Loucy (cell line): ENCODE measurements around the gene NR1I3.

Source experiments
- H2AFZ ChIP-seq: fragments of 200-600 bp; sonication (generic); 2 replicates; pipeline ENCODE4 v1.6.0; 2016; ENCODE audit warnings: antibody characterized with exemption, mild to moderate bottlenecking, low read length, moderate library complexity
- H3F3A ChIP-seq: fragments of 200-600 bp; 2 replicates; pipeline ENCODE4 v1.6.0; 2016; ENCODE audit warnings: antibody characterized with exemption, low read depth, mild to moderate bottlenecking
- H3K27me3 ChIP-seq: fragments of 200-600 bp; sonication (generic); 2 replicates; pipeline ENCODE4 v1.6.1; 2014; ENCODE audit warnings: low read length, mild to moderate bottlenecking; ENCODE audit not compliant: insufficient read depth, poor library complexity, severe bottlenecking
- H3K36me3 ChIP-seq: fragments of 200-600 bp; sonication (generic); 2 replicates; pipeline ENCODE4 v1.6.1; 2016; ENCODE audit warnings: low read length; ENCODE audit not compliant: insufficient read depth
- H3K4me1 ChIP-seq: fragments of 200-600 bp; sonication (generic); 2 replicates; pipeline ENCODE4 v1.5.1; 2014; ENCODE audit warnings: low read length, mild to moderate bottlenecking; ENCODE audit not compliant: insufficient read depth, poor library complexity, severe bottlenecking
- H3K4me2 ChIP-seq: fragments of 200-600 bp; sonication (generic); 2 replicates; pipeline ENCODE4 v1.6.0; 2014; ENCODE audit warnings: antibody characterized with exemption, low read length, low read depth, mild to moderate bottlenecking; ENCODE audit not compliant: poor library complexity, severe bottlenecking
- H3K4me3 ChIP-seq: fragments of 200-600 bp; sonication (generic); 2 replicates; pipeline ENCODE4 v1.5.1; 2014; ENCODE audit warnings: low read length, mild to moderate bottlenecking, mixed read lengths; ENCODE audit not compliant: poor library complexity, severe bottlenecking
- H3K79me2 ChIP-seq: fragments of 200-600 bp; sonication (generic); 2 replicates; pipeline ENCODE4 v1.6.1; 2014; ENCODE audit warnings: low read length; ENCODE audit not compliant: insufficient read depth
- H3K9ac ChIP-seq: fragments of 200-600 bp; sonication (generic); 2 replicates; pipeline ENCODE4 v1.6.0; 2014; ENCODE audit warnings: mild to moderate bottlenecking, low read depth, low read length, moderate library complexity; ENCODE audit not compliant: poor library complexity, severe bottlenecking
- H3K9me2 ChIP-seq: fragments of 200-600 bp; sonication (generic); replicated peaks from 2 replicates; pipeline ENCODE4 v1.6.1; 2016; ENCODE audit warnings: low read depth, low read length, mixed read lengths
- H3K9me3 ChIP-seq: fragments of 200-600 bp; sonication (generic); 2 replicates; pipeline ENCODE4 v1.6.1; 2014; ENCODE audit warnings: mild to moderate bottlenecking, antibody characterized with exemption, low read length, low read depth; ENCODE audit not compliant: insufficient read depth
- H4K20me1 ChIP-seq: fragments of 200-600 bp; sonication (generic); 2 replicates; pipeline ENCODE4 v1.6.0; 2014; ENCODE audit warnings: antibody characterized with exemption, low read length, mild to moderate bottlenecking; ENCODE audit not compliant: insufficient read depth, poor library complexity, severe bottlenecking
- EZH2phosphoT487 ChIP-seq: fragments of 200-600 bp; IDR thresholded peaks from 2 replicates; pipeline ENCODE4 v1.6.1; 2018; ENCODE audit warnings: antibody characterized with exemption, mild to moderate bottlenecking, moderate library complexity, borderline replicate concordance
- TF ChIP-seq, protein P1 (sequence below): fragments of 200-600 bp; sonication (generic); conservative IDR thresholded peaks from 2 replicates; pipeline ENCODE4 v1.5.1; 2014; ENCODE audit warnings: mild to moderate bottlenecking, antibody characterized with exemption, low read length

The NR1I3 gene

DNA sequence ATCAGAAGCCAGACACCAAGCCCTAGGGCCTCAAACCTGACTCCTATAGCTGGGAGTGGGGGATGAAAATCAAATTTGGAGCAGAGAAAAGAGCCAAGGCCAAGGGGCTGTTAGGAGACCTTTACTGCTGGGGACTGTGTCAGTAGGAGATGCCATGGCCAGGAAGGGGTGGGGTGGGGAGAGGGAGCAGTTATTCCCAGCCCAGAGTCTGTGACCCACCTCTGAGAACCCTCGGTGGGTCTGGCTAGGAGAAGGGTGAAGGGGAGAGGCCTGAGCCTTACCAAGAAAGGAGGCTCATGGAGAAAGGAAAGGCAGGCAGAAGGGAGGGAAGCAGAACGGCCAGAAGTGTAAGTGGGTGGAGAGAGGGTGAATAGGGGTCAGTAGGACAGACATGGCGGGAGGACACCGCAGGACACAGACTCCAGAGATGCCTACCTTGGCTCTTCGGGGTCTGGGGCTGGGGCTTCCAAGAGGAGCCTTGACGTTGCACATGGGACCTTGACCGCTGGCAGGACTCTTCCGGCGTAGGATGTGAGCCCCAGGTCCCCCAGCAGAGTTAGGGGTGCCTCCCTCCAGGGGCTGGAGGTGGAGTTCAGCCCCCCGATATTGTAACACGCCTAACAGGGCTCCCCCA is 40.3 kb downstream of the NR1I3 start:
- H3K4me1 ChIP-seq: peaks cover 16% of the 10 kb centered on the region

DNA sequence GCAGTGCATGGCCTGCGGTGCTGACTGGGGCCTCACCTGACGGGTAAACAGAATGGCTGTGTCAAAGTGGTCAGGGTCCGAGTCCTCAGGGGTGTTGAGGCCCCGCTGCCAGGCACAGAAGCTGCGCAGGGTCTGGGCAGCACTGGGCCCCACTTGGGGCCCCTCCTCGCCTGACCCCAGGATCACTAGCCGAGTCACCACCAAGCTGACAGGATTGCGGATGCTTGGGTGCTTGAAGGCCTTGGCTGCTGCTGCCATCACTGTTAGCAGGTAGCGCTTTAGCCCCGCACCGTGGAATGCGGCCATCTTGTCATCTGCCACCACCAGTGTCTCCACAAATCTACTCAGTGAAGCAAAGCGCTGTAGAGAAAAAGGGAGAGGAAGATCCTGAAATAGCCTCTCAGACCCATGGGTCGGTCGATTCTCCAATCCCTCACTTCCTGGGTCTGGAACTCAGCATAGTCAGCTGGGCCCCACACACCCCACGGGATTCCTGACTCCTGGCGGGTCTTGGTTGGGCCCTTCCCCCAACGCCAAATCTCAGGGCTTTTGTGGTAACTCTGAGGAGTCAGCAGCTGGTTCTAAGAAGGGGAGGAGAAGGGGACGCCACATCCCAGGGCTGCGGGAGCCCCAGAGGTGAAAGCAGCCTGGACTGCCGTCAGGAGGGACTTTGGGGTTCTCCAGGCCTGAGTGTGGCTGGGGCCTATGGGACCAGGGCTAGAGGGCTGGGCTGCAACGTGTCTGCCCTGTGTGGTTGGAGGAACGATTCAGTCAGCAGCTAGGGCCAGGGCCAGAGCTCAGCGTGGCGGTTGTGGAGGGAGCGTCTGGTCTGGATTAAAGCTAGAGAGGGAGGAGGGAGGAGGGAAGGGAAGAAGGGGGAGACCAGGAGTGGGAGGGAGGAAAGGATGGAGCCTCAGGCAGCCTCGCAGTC is 41.2 kb downstream of the NR1I3 start:
- H3K4me2 ChIP-seq: no peak overlapping the region
- no peaks in the 10 kb centered on the region for H3K79me2 ChIP-seq
- no peaks in the 10 kb centered on the region for H3F3A ChIP-seq
- TF ChIP-seq, protein P1, sequence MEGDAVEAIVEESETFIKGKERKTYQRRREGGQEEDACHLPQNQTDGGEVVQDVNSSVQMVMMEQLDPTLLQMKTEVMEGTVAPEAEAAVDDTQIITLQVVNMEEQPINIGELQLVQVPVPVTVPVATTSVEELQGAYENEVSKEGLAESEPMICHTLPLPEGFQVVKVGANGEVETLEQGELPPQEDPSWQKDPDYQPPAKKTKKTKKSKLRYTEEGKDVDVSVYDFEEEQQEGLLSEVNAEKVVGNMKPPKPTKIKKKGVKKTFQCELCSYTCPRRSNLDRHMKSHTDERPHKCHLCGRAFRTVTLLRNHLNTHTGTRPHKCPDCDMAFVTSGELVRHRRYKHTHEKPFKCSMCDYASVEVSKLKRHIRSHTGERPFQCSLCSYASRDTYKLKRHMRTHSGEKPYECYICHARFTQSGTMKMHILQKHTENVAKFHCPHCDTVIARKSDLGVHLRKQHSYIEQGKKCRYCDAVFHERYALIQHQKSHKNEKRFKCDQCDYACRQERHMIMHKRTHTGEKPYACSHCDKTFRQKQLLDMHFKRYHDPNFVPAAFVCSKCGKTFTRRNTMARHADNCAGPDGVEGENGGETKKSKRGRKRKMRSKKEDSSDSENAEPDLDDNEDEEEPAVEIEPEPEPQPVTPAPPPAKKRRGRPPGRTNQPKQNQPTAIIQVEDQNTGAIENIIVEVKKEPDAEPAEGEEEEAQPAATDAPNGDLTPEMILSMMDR: no peak
- TF ChIP-seq EZH2phosphoT487: no peak
- H3K9ac ChIP-seq: no peak overlapping the region
- H3K36me3 ChIP-seq: no peaks in the 10 kb centered on the region
- no peaks in the 10 kb centered on the region for H4K20me1 ChIP-seq
- H2AFZ ChIP-seq: no peak overlapping the region
- H3K27me3 ChIP-seq: no peaks in the 10 kb centered on the region
- peaks cover 14% of the 10 kb centered on the region for H3K4me1 ChIP-seq
- H3K9me2 ChIP-seq: no peaks in the 10 kb centered on the region
- H3K9me3 ChIP-seq: no peaks in the 10 kb centered on the region
- H3K4me3 ChIP-seq: no peak overlapping the region

More for the DNA sequence above, 40.3 kb downstream of the NR1I3 start:
- no peaks in the 10 kb centered on the region for H3K9me3 ChIP-seq
- no peaks in the 10 kb centered on the region for H3K9me2 ChIP-seq
- H3K9ac ChIP-seq: no peak overlapping the region
- no peaks in the 10 kb centered on the region for H4K20me1 ChIP-seq
- no peak overlapping the region for H3K4me3 ChIP-seq
- no peak overlapping the region for H3K4me2 ChIP-seq
- TF ChIP-seq EZH2phosphoT487: no peak
- TF ChIP-seq, protein P1: no peak
- no peak overlapping the region for H2AFZ ChIP-seq
- H3K27me3 ChIP-seq: no peaks in the 10 kb centered on the region
- H3K36me3 ChIP-seq: no peaks in the 10 kb centered on the region
- H3K79me2 ChIP-seq: peaks cover 5% of the 10 kb centered on the region
- H3F3A ChIP-seq: no peaks in the 10 kb centered on the region

DNA sequence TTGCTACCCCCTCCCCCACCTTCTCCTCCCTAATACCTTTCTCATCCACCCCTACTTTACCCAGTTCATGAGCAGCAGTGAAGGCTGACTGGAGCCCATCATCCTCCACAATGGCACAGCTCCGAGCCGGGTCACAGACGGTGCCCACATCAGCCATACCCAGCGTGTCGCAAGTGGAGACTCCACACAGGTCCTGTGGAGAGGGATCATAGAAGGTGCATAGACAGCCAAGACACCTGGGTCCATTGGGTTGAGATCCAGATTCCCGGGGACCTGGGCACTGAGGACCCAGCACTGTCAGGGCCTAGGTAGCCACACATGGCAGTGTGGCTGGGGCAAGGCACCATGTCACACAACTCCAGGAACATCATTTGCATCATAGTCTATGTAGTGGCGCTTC is 41.9 kb downstream of the NR1I3 start:
- no peak overlapping the region for H3K4me3 ChIP-seq
- H3K9ac ChIP-seq: no peak overlapping the region
- H3K9me3 ChIP-seq: no peaks in the 10 kb centered on the region
- H3K36me3 ChIP-seq: no peaks in the 10 kb centered on the region
- TF ChIP-seq EZH2phosphoT487: no peak
- TF ChIP-seq, protein P1: no peak
- H3K9me2 ChIP-seq: no peaks in the 10 kb centered on the region
- H3K79me2 ChIP-seq: no peaks in the 10 kb centered on the region
- H4K20me1 ChIP-seq: no peaks in the 10 kb centered on the region
- H3F3A ChIP-seq: no peaks in the 10 kb centered on the region
- H3K4me1 ChIP-seq: peaks cover 7% of the 10 kb centered on the region
- H3K4me2 ChIP-seq: no peak overlapping the region
- H3K27me3 ChIP-seq: no peaks in the 10 kb centered on the region
- no peak overlapping the region for H2AFZ ChIP-seq
